Epithelial cell of esophagus (primary cell): Measurements from ENCODE around the gene ZNF532.

Experiments
- DNase-seq: peaks from one replicate; pipeline ENCODE4 v3.0.0; 2010; ENCODE audit warnings: low read depth
- H3K4me3 ChIP-seq: 2 replicates; pipeline ENCODE4 v1.5.1; 2011; ENCODE audit warnings: mild to moderate bottlenecking, low read length, control low read depth
- TF ChIP-seq, protein P1 (sequence below): IDR thresholded peaks from 2 replicates; pipeline ENCODE4 v1.5.1; 2011; ENCODE audit warnings: low read depth, mild to moderate bottlenecking, low read length, control low read depth, inconsistent platforms; ENCODE audit not compliant: insufficient read depth; ENCODE audit errors: missing control alignments

Gene ZNF532

DNA sequence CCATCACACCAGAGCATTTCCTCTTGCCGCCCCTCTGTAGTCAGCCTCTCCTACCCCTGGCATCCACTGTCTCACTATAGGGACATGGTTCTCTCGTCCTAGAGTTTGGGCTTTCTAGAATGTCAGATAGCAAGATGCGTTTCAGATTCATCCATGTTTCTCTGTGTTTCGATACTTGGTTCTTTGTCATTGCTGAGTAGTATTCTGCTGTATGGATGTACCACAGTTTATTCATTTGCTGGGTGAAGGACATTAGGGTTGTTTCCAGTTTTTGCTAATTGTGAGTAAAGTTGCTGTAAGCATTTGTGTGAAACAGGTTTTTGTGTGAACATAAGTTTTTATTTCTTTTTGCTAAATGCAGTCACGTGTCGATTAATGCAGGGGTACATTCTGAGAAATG is 3.8 kb downstream of the ZNF532 start:
- TF ChIP-seq, protein P1, sequence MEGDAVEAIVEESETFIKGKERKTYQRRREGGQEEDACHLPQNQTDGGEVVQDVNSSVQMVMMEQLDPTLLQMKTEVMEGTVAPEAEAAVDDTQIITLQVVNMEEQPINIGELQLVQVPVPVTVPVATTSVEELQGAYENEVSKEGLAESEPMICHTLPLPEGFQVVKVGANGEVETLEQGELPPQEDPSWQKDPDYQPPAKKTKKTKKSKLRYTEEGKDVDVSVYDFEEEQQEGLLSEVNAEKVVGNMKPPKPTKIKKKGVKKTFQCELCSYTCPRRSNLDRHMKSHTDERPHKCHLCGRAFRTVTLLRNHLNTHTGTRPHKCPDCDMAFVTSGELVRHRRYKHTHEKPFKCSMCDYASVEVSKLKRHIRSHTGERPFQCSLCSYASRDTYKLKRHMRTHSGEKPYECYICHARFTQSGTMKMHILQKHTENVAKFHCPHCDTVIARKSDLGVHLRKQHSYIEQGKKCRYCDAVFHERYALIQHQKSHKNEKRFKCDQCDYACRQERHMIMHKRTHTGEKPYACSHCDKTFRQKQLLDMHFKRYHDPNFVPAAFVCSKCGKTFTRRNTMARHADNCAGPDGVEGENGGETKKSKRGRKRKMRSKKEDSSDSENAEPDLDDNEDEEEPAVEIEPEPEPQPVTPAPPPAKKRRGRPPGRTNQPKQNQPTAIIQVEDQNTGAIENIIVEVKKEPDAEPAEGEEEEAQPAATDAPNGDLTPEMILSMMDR = no peak
- DNase-seq = no peak
- H3K4me3 ChIP-seq = no peak overlapping the region

DNA sequence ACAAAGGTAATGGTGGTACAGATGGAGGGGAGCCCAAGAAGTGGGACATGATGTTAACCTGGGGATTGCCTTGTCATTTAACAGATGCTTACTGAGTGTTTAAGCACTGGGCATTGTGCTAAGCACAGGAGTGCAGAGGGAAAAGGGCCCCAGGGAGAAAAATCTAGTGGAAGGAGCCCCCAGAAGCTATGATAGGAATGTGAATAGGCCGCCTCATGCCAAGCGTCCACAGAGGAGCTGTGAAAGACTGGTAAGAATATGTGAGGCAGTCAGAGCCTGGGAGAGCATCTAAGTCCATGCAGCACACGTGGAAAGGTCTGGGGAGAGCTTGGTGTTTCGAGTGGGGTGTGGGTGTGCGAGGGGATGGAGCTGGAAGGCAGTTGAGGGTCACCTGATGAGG is 5.5 kb downstream of the ZNF532 start:
- TF ChIP-seq, protein P1 = no peak
- DNase-seq = no peak
- no peak overlapping the region for H3K4me3 ChIP-seq

DNA sequence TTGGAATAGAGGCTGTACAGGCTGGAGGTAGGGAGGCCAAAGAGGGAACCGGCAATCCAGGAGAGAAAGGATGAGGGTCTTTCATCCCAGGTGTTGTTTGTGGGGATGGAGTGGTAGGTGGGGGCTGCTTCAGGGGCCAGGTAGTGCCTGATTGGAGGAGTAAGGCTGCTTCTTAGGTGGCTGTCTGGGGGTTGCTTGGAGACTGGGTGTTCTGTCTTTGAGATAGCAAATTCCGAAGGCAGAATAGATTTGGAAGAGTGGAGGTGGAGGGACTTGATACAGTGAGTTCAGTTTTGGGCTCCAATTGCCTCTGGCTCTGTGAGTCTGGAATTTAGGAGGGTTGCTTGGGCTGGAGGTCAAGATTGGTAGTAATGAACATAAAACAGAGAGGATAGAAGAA is 5.9 kb downstream of the ZNF532 start:
- no peak for DNase-seq
- TF ChIP-seq, protein P1 = no peak
- no peak overlapping the region for H3K4me3 ChIP-seq

DNA sequence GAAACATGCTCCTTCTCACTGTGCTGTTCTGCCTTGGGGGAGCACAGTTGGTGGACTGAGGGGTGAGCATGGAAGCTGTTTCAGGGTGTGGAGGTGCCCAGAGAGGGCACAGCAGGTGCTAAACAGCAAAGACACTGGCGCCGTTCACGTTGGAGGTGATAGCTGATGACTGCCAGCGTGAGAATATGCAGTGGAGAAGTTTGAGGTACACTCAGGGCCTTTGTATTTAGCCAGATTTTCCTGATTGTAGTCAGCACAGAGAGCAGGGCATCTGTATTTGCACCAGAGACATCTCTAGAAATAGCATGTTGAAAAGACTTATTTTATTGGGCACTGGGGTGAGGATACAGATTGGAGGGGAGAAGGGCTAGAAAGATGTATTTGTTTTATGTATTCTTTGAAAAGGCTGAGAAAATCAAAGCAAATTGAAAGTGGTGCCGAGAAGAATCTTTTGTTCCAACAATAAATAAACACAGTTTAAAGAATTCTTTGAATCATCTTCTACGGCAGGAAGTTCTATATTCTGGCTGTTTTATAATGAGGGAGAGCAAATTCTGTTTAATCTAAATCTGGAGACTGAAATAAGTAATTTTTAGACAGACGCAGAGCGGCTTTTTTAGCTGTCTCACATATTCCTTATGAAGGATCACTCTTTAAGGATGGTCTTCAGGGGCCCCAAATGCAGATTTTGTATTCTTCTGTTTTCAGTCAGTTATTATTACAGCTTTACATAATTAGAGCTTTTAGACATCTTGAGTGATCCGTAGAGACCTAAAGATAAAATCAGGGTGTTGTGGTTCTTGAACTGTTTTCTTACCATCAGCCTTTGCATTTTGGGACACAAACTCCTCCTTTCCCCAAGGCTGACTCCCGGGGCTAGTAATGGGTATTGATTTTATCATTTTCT is 7.1 kb downstream of the ZNF532 start:
- no peak overlapping the region for H3K4me3 ChIP-seq
- TF ChIP-seq, protein P1 = no peak
- no peak for DNase-seq

DNA sequence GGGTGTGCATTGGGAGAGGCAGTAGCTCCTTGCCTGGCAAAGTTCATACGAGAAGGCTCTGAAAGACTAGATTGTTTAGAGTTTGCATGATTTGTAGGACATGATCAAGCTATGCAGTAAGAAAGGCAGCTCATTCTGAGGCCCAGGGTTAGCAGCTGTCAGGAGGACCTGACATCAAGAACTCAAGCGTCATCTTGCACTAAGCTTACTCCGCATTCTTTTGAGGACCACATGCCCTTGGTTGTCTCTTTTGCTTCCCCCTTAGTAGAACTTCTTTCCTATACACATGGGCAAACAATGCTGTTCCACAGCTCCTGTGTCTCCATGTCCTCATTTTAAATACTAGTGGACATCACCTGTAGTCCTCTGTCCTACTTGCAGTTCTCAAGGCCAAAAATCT is 14.0 kb downstream of the ZNF532 start:
- no peak overlapping the region for H3K4me3 ChIP-seq
- no peak for DNase-seq
- TF ChIP-seq, protein P1 = no peak

DNA sequence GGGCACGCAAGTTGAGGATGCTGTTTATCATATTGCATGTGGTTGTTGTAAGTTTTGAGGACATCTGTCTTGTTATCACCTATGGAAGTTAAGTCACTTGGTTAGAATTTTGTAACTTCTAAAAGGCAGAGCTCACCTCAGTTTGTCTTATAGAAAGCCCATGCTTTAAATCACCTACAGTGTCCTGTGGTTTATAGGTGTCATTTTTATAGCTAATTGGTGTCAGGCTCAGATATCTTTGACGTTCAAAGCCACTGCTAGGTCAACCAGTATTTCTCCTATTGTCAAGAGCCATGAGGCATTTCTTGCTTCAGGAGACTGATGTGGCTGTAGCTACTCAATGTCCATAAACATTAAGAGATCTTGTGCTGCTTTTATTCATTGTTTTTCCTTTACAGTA is 16.8 kb downstream of the ZNF532 start:
- no peak for DNase-seq
- no peak overlapping the region for H3K4me3 ChIP-seq
- TF ChIP-seq, protein P1 = no peak

DNA sequence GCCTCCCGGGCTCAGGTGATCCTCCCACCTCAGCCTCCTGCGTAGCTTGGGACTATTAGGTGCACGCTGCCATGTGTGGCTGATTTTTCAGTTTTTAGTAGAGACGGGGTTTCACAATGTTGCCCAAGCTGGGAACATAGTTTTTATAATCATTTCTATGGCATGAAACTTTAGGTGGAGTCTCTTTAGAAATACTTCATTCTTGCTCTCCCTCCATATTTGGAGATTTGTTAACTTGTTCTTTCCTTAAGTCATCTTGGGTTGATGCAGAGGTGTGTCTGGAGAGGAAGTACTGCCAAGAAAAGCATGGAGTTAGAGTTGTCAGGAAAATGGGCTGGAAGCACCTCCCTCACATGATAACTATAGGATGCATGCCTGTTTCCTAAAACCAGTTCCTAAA is 17.4 kb downstream of the ZNF532 start:
- peak; percentile 6 for DNase-seq
- H3K4me3 ChIP-seq = no peak overlapping the region
- TF ChIP-seq, protein P1 = no peak
